SK-N-SH (cell line): Measurements from ENCODE around the gene NDUFS7. TPM values are rescaled to one million over a fixed set of nuclear protein-coding genes. Genes with fewer than 3 reads are reported as not detected.
A peak's percentile ranks its signal among the peaks of the same experiment; 100 is the strongest.

Experiments
- CTCF ChIA-PET: fragments of 300-600, 350-600 bp; formaldehyde crosslinking; extraction: SDS; loops from one replicate; lab custom pipeline; 2021; lab: Yijun Ruan, JAX
- POLR2A ChIA-PET: fragments of 350-600 bp; sonication (Branson Sonifier 250); formaldehyde crosslinking; extraction: SDS; loops from one replicate; lab custom pipeline; 2020; ENCODE audit warnings: antibody characterized with exemption, inconsistent platforms; lab: Yijun Ruan, JAX
- DNase-seq: peaks from one replicate; pipeline ENCODE4 v3.0.0; 2012
- H2AFZ ChIP-seq: fragments of 200-600 bp; sonication (generic); 2 replicates; pipeline ENCODE4 v1.8.1; 2016; ENCODE audit warnings: antibody characterized with exemption, mild to moderate bottlenecking, low read depth
- H3F3A ChIP-seq: fragments of 200-600 bp; sonication (generic); replicated peaks from 2 replicates; pipeline ENCODE3; 2016; ENCODE audit warnings: antibody characterized with exemption, mild to moderate bottlenecking; ENCODE audit not compliant: insufficient read depth
- H3K27ac ChIP-seq, 2 experiments: fragments of 200-500 bp in 1 of 2; fragments of 200-600 bp in 1 of 2; sonication (Bioruptor generic) in 1 of 2; sonication (generic), shearing (Covaris generic) in 1 of 2; 2 replicates each; pipeline versions ENCODE4 v1.5.1 to v1.6.1; 2014 to 2016; ENCODE audit warnings: low read depth in 2 of 2, inconsistent platforms in 1 of 2, low read length in 1 of 2, mild to moderate bottlenecking in 1 of 2, mixed read lengths in 1 of 2
- H3K27me3 ChIP-seq: fragments of 200-600 bp; sonication (generic), shearing (Covaris generic); 2 replicates; pipeline ENCODE4 v1.6.1; 2016; ENCODE audit warnings: mixed run types; ENCODE audit not compliant: insufficient read depth
- H3K36me3 ChIP-seq, 2 experiments: fragments of 200-500 bp in 1 of 2; fragments of 200-600 bp in 1 of 2; sonication (Bioruptor generic) in 1 of 2; sonication (generic) in 1 of 2; replicated peaks in 1 of 2; 2 replicates each; pipeline versions ENCODE3 to v1.5.1; 2014 to 2016; ENCODE audit warnings: low read length in 1 of 2, mild to moderate bottlenecking in 1 of 2; ENCODE audit not compliant: insufficient read depth in 2 of 2, control insufficient read depth in 1 of 2
- H3K4me1 ChIP-seq, 2 experiments: fragments of 200-500 bp in 1 of 2; fragments of 200-600 bp in 1 of 2; sonication (Bioruptor generic) in 1 of 2; sonication (generic), shearing (Covaris generic) in 1 of 2; 2 replicates each; pipeline versions ENCODE4 v1.5.1 to v1.6.1; 2014 to 2016; ENCODE audit warnings: low read depth in 1 of 2, low read length in 1 of 2, mixed run types in 1 of 2; ENCODE audit not compliant: insufficient read depth in 2 of 2, control insufficient read depth in 1 of 2
- H3K4me2 ChIP-seq: fragments of 200-600 bp; sonication (generic), shearing (Covaris generic); 2 replicates; pipeline ENCODE4 v1.6.1; 2017; ENCODE audit warnings: mixed run types
- H3K4me3 ChIP-seq, 2 experiments: fragments of 200-500 bp in 1 of 2; fragments of 200-600 bp in 1 of 2; sonication (Bioruptor generic) in 1 of 2; sonication (generic), shearing (Covaris generic) in 1 of 2; 2 replicates each; pipeline versions ENCODE4 v1.5.1 to v1.8.1; 2014 to 2016; ENCODE audit warnings: low read depth in 2 of 2, inconsistent platforms in 1 of 2, low read length in 1 of 2, mild to moderate bottlenecking in 1 of 2, mixed read lengths in 1 of 2, moderate library complexity in 1 of 2
- H3K79me2 ChIP-seq: fragments of 200-600 bp; sonication (generic); 2 replicates; pipeline ENCODE4 v1.8.1; 2017; ENCODE audit warnings: mild to moderate bottlenecking; ENCODE audit not compliant: insufficient read depth
- H3K9ac ChIP-seq: fragments of 200-600 bp; sonication (generic); 2 replicates; pipeline ENCODE4 v1.6.1; 2017; ENCODE audit warnings: mixed run types
- H3K9me2 ChIP-seq: fragments of 200-600 bp; sonication (generic); 2 replicates; pipeline ENCODE4 v1.6.1; 2017; ENCODE audit warnings: mixed run types
- H3K9me3 ChIP-seq: fragments of 200-600 bp; sonication (generic); 2 replicates; pipeline ENCODE4 v1.6.1; 2017; ENCODE audit warnings: mixed run types, mild to moderate bottlenecking, moderate library complexity
- H4K20me1 ChIP-seq: fragments of 200-600 bp; sonication (generic); 2 replicates; pipeline ENCODE4 v1.6.1; 2017; ENCODE audit warnings: mild to moderate bottlenecking, mixed run types; ENCODE audit not compliant: insufficient read depth
- EP300 ChIP-seq, 2 experiments: IDR thresholded peaks; 2 replicates each; pipeline versions ENCODE4 v1.4.0 to v1.6.1; 2012; ENCODE audit warnings: borderline replicate concordance in 1 of 2, low read depth in 1 of 2, low read length in 1 of 2
- EZH2phosphoT487 ChIP-seq: fragments of 200-600 bp; sonication (generic); IDR thresholded peaks from 2 replicates; pipeline ENCODE4 v1.6.1; 2017; ENCODE audit warnings: low read depth, mixed run types, mild to moderate bottlenecking, antibody characterized with exemption, moderate library complexity, borderline replicate concordance
- FOXJ3 ChIP-seq: sonication (generic); formaldehyde crosslinking; IDR thresholded peaks from 2 replicates; pipeline ENCODE4 v1.5.1; 2020; ENCODE audit warnings: mild to moderate bottlenecking, missing genetic modification reagents
- GATA2 ChIP-seq: sonication (generic); formaldehyde crosslinking; IDR thresholded peaks from 2 replicates; pipeline ENCODE4 v1.5.0; 2020; ENCODE audit warnings: mild to moderate bottlenecking, missing genetic modification reagents
- JUND ChIP-seq: IDR thresholded peaks from 2 replicates; pipeline ENCODE4 v1.4.0; 2012
- POLR2AphosphoS5 ChIP-seq: IDR thresholded peaks from 2 replicates; pipeline ENCODE4 v1.6.1; 2012; ENCODE audit warnings: low read depth, low read length
- RXRA ChIP-seq: IDR thresholded peaks from 2 replicates; pipeline ENCODE4 v1.4.0; 2012; ENCODE audit warnings: low read depth, mild to moderate bottlenecking, borderline replicate concordance
- SIN3A ChIP-seq: IDR thresholded peaks from 2 replicates; pipeline ENCODE4 v1.6.1; 2012; ENCODE audit warnings: low read depth, mild to moderate bottlenecking, low read length, moderate library complexity, borderline replicate concordance
- SMC3 ChIP-seq: IDR thresholded peaks from 2 replicates; pipeline ENCODE4 v1.6.1; 2012; ENCODE audit warnings: low read depth, low read length, improper control_type of control experiment
- TCF12 ChIP-seq: IDR thresholded peaks from 2 replicates; pipeline ENCODE4 v1.4.0; 2012
- YY1 ChIP-seq: IDR thresholded peaks from 2 replicates; pipeline ENCODE4 v1.4.0; 2012; ENCODE audit warnings: low read depth, mild to moderate bottlenecking
- WGBS: methylation state at CpG from one replicate; pipeline ENCODE4 v1.1.6; 2017; ENCODE audit warnings: low lambda C conversion rate; 5-methylcytosine and 5-hydroxymethylcytosine counted together
- polyA plus RNA-seq, 3 experiments: library from polyadenylated mRNA; depleted of rRNA; stranded (reverse); fragments of >200 nt; gene quantifications; 2 replicates each; pipeline ENCODE4 v1.2.3, GENCODE V29; 2012
- TF ChIP-seq, protein P1 (sequence below): fragments of 150-350 bp; IDR thresholded peaks from 2 replicates; pipeline ENCODE4 v1.6.1; 2016; ENCODE audit warnings: mild to moderate bottlenecking, low read depth, low read length
- TF ChIP-seq, protein P2 (sequence below): IDR thresholded peaks from 2 replicates; pipeline ENCODE4 v1.6.1; 2012; ENCODE audit warnings: mild to moderate bottlenecking, low read depth, low read length, moderate library complexity
- TF ChIP-seq, protein P3 (sequence below): fragments of 200-600 bp; sonication (generic); IDR thresholded peaks from 2 replicates; pipeline ENCODE4 v1.6.1; 2017; ENCODE audit warnings: antibody characterized with exemption, mild to moderate bottlenecking, moderate library complexity

NDUFS7 gene
- polyA plus RNA-seq, 1 of the 3 experiments (the other 2 are of a cell fraction): 66.4 TPM

DNA sequence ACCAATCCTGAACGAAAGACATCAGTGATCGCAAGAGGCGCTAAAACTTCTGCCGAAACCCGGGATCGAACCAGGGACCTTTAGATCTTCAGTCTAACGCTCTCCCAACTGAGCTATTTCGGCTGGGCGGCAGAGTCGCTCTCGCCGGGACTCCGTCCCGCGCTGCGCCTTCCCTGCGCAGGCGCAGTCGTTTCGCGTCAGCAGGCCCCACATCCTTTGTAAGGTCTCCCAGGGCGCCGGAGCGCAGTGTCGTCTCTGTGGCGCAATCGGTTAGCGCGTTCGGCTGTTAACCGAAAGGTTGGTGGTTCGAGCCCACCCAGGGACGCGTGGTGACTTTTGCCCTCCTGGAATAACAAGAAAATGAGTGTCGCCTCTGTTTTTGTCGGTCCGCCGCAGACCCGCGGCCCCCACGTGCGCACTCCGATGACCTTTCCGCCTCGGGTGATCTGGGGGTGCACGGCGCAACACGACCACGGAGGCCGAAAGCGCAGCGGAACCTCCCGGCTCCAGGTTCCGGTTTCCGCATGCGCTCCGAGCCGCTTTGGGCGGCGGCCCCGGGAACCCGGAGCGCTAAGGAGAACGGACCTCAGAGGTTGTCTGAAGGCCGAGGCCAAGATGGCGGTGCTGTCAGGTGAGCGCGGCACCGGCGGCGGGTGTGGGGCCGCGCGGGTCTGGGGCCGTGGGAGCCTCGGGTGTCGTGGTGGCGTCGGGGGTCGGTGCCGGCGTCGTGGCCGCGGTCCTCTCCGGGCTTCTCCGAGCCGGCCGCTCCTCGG, at the start of gene NDUFS7 (continued):
- TF ChIP-seq FOXJ3 (peak; percentile 34; the same call in 1 of the 2 replicates), TCF12 (no peak; the same call in 1 of the 2 replicates), SIN3A (peak; percentile 96; the same call in 1 of the 2 replicates), EZH2phosphoT487 (no peak), JUND (no peak), YY1 (peak; percentile 96)
- TF ChIP-seq, protein P1, sequence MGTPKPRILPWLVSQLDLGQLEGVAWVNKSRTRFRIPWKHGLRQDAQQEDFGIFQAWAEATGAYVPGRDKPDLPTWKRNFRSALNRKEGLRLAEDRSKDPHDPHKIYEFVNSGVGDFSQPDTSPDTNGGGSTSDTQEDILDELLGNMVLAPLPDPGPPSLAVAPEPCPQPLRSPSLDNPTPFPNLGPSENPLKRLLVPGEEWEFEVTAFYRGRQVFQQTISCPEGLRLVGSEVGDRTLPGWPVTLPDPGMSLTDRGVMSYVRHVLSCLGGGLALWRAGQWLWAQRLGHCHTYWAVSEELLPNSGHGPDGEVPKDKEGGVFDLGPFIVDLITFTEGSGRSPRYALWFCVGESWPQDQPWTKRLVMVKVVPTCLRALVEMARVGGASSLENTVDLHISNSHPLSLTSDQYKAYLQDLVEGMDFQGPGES: no peak
- TF ChIP-seq, protein P2, sequence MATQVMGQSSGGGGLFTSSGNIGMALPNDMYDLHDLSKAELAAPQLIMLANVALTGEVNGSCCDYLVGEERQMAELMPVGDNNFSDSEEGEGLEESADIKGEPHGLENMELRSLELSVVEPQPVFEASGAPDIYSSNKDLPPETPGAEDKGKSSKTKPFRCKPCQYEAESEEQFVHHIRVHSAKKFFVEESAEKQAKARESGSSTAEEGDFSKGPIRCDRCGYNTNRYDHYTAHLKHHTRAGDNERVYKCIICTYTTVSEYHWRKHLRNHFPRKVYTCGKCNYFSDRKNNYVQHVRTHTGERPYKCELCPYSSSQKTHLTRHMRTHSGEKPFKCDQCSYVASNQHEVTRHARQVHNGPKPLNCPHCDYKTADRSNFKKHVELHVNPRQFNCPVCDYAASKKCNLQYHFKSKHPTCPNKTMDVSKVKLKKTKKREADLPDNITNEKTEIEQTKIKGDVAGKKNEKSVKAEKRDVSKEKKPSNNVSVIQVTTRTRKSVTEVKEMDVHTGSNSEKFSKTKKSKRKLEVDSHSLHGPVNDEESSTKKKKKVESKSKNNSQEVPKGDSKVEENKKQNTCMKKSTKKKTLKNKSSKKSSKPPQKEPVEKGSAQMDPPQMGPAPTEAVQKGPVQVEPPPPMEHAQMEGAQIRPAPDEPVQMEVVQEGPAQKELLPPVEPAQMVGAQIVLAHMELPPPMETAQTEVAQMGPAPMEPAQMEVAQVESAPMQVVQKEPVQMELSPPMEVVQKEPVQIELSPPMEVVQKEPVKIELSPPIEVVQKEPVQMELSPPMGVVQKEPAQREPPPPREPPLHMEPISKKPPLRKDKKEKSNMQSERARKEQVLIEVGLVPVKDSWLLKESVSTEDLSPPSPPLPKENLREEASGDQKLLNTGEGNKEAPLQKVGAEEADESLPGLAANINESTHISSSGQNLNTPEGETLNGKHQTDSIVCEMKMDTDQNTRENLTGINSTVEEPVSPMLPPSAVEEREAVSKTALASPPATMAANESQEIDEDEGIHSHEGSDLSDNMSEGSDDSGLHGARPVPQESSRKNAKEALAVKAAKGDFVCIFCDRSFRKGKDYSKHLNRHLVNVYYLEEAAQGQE: peak; percentile 74; the same call in 1 of the 2 replicates

DNA sequence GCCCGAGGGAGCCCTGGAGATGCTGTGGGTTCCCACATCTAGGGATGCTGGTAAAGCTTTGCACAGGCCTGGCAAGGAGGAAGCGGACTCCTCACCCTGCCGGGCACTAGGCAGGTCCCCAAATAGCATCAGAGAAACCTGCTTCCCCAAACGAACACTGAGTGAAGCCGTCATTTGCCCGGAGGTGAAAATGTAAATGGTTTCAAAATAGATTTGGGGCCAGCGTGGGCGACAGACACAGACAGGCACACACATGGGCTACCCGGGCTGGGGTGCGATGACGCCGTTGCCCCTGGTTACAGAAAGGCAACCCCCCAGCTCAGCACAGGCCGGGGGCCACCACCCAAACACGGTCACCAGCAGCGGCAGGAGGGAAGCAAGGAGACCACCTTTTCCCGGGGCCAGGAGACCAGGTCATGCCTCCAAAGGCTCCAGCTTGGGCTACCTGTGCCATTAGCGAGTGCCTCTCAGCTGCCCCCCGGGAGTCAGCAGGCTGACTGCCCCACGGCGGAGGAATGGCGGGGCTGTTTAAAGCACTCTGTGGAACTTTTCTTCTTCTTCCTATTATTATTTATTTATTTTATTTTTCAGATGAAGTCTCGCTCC, 47.5 kb upstream of the NDUFS7 start:
- CTCF ChIA-PET: no interaction called here
- 92% methylated on average over 8 of the region's 22 CpGs for WGBS
- TF ChIP-seq SMC3: no peak
- TF ChIP-seq TCF12: no peak
- TF ChIP-seq POLR2AphosphoS5: no peak
- no peak for TF ChIP-seq EP300 (IDR thresholded peaks at IDR 0.05; ENCODE audit: borderline replicate concordance in 1 of 2, low read depth in 1 of 2, low read length in 1 of 2)
- no peak for TF ChIP-seq RXRA
- TF ChIP-seq, protein P3, sequence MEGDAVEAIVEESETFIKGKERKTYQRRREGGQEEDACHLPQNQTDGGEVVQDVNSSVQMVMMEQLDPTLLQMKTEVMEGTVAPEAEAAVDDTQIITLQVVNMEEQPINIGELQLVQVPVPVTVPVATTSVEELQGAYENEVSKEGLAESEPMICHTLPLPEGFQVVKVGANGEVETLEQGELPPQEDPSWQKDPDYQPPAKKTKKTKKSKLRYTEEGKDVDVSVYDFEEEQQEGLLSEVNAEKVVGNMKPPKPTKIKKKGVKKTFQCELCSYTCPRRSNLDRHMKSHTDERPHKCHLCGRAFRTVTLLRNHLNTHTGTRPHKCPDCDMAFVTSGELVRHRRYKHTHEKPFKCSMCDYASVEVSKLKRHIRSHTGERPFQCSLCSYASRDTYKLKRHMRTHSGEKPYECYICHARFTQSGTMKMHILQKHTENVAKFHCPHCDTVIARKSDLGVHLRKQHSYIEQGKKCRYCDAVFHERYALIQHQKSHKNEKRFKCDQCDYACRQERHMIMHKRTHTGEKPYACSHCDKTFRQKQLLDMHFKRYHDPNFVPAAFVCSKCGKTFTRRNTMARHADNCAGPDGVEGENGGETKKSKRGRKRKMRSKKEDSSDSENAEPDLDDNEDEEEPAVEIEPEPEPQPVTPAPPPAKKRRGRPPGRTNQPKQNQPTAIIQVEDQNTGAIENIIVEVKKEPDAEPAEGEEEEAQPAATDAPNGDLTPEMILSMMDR: no peak
- TF ChIP-seq GATA2 (CRISPR knock-in tag): no peak

More for the DNA sequence above, 47.5 kb upstream of the NDUFS7 start:
- no peaks in the 10 kb centered on the region for H3K9me2 ChIP-seq
- no peak overlapping the region for H3K4me2 ChIP-seq
- H3K9ac ChIP-seq: no peak overlapping the region
- no peaks in the 10 kb centered on the region for H3F3A ChIP-seq
- no peaks in the 10 kb centered on the region for H3K4me1 ChIP-seq
- H2AFZ ChIP-seq: no peak overlapping the region
- H3K36me3 ChIP-seq: no peaks in the 10 kb centered on the region
- H3K27me3 ChIP-seq: no peaks in the 10 kb centered on the region
- no peak for DNase-seq
- POLR2A ChIA-PET: no interaction called here
- H4K20me1 ChIP-seq: no peaks in the 10 kb centered on the region
- H3K4me3 ChIP-seq: no peak overlapping the region
- H3K9me3 ChIP-seq: no peaks in the 10 kb centered on the region
- no peaks in the 10 kb centered on the region for H3K79me2 ChIP-seq
- H3K27ac ChIP-seq: no peak overlapping the region
